IPS-18a (cell line): Measurements from ENCODE around the gene EPOP.

Experiments used
- H3K27ac ChIP-seq: one replicate; pipeline ENCODE4 v1.5.1; 2013; ENCODE audit warnings: low read length
- H3K27me3 ChIP-seq: one replicate; pipeline ENCODE4 v1.6.1; 2013; ENCODE audit warnings: mild to moderate bottlenecking, low read length; ENCODE audit not compliant: control insufficient read depth, insufficient read depth
- H3K36me3 ChIP-seq: one replicate; pipeline ENCODE4 v1.6.1; 2013; ENCODE audit warnings: low read depth, low read length; ENCODE audit not compliant: control insufficient read depth
- H3K4me1 ChIP-seq: one replicate; pipeline ENCODE4 v1.6.1; 2013; ENCODE audit warnings: low read depth, low read length; ENCODE audit not compliant: control insufficient read depth
- H3K4me3 ChIP-seq: one replicate; pipeline ENCODE4 v1.5.1; 2013; ENCODE audit warnings: low read length
- H3K9ac ChIP-seq: one replicate; pipeline ENCODE4 v1.6.1; 2013; ENCODE audit warnings: mild to moderate bottlenecking, low read length, moderate library complexity
- H3K9me3 ChIP-seq: one replicate; pipeline ENCODE4 v1.6.1; 2013; ENCODE audit warnings: low read depth, low read length; ENCODE audit not compliant: control insufficient read depth

Gene EPOP

DNA sequence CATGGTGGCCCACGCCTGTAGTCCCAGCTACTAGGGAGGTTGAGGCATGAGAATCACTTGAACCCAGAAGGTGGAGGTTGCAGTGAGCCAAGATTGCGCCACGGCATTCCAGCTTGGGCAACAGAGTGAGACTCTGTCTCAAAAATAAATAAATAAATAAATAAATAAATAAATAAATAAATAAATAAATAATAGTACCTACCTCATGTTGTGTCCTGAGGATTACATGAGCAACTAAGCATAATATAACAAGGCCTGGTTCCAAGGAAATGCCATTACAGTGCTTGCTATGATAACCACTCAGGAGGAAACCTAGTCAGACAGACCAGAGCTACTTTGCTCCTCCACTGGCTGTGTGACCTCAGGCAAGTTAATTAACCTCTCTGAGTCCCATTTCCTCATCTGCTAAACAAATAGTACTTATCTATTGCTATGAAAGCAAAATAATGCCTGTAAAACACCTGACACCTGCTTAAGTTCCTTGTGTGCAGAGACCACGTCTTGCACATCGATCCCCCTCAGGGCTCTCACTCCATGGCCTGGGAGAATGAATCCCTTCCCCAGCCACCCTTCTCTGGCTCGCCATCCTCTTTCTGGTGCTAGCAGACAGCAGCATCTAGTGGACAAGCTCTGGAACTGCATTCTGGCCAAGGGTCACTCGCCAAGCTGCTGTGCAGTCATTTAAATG, 7.5 kb downstream of the EPOP start:
- no peaks in the 10 kb centered on the region for H3K9me3 ChIP-seq
- no peaks in the 10 kb centered on the region for H3K36me3 ChIP-seq
- no peak overlapping the region for H3K4me3 ChIP-seq
- peaks cover 50% of the 10 kb centered on the region for H3K27me3 ChIP-seq
- no peak overlapping the region for H3K9ac ChIP-seq
- peaks cover 14% of the 10 kb centered on the region for H3K4me1 ChIP-seq
- H3K27ac ChIP-seq, result no peak overlapping the region

DNA sequence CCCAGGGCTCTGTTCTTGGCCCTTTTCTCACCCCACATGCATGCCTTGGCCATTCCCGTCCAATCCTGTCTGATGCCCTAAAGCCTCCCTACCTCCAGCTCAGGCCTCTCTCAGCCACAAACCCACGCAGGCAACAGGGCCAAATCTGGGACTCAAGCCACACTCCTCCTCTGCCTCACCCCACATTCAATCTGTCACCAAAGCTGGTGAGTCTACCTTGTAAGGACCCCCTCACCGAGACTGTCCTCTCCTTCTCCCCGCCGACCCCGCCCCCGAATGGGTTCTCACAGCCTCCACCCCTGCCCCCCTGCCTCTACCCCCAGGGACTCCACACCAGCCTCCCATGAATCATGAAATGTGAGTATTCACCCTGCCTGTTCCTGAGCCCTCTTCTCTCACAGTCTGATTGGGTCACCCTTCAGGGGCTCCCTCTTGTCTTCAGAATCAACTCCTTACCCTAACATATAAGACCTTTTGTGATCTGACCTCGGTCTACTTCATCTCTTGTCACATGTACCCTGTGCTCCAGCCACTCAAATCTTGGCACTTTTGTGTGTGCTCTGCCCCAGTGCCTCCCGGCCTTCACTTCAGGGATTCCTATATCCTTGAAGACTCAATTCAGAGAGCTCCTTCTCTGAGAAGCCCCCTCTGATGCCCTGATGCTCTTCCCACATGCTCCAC, 10.7 kb downstream of the EPOP start:
- no peak overlapping the region for H3K9ac ChIP-seq
- H3K9me3 ChIP-seq, result no peaks in the 10 kb centered on the region
- H3K36me3 ChIP-seq, result no peaks in the 10 kb centered on the region
- peaks cover 4% of the 10 kb centered on the region for H3K4me1 ChIP-seq
- H3K27me3 ChIP-seq, result peaks cover 20% of the 10 kb centered on the region
- no peak overlapping the region for H3K4me3 ChIP-seq
- no peak overlapping the region for H3K27ac ChIP-seq

DNA sequence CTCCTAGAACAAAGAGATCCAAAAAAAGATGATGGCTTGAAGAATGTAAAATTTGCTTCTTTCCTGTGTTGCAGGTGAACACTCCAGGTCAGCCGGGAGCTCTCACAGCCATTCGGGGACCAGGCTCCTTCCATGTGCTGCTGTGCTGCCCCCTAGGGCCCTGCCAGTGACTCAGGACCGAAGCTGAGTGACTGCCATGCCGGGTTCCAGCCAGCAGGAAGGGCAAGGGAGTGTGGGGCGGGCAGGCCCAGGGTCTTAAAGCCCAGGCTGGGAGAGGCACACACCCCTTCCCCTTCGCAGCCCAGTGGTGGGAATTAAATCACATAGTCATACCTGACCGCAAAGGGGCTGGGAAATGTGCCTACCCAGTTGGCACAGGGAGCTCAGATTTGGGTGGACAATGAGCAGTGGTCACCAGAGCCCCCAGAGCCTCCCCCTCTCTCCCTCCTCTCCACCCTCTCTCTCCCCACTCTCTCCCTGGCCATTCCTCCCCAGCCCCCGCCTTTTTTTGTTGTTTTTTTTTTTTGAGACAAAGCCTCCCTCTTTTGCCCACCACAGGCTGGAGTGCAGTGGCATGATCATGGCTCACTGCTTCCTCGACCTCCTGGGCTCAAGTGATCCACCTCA, 11.5 kb downstream of the EPOP start:
- no peak overlapping the region for H3K9ac ChIP-seq
- no peaks in the 10 kb centered on the region for H3K36me3 ChIP-seq
- H3K4me1 ChIP-seq, result peaks cover 4% of the 10 kb centered on the region
- H3K27me3 ChIP-seq, result peaks cover 11% of the 10 kb centered on the region
- H3K27ac ChIP-seq, result no peak overlapping the region
- H3K9me3 ChIP-seq, result no peaks in the 10 kb centered on the region
- no peak overlapping the region for H3K4me3 ChIP-seq

DNA sequence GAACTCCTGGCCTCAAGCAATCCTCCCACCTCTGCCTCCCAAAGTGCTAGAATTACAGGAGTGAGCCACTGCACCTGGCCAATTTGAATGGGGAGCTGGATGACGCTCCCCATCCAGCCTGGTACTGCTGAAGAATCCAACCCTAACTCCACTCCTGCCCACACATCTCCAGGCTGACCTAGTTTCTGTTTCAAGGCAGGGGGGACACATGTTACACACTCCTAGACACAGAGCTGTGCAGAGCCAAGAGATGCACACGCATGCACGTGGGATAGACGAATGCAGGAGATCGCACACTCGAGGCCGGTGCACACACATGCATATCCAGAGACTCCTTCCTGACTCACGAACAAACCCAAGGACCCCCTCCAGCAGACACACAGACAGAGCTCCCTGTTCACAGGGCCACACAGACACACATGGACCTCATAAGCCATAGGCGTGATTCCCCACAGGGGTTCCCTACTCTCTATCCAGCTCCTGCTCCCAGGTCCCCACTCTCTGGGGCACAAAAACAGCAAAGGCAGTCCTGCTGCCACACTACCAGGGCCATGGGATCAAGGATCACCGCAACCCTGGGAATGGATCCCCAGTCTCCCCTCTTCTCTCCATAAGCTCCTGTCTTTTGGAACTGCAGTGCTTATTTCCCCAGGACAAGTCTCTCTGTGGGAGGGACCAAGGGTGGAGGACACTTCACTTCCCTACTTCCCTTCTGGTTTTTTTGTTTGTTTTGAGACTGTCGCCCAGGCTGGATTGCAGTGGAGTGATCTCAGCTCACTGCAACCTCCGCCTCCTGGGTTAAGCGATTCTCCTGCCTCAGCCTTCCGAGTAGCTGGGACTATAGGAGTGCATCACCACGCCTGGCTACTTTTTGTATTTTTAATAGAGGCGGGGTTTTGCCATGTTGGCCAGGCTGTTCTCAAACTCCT, 14.4 kb downstream of the EPOP start:
- Histone ChIP-seq H3K36me3 (no peaks in the 10 kb centered on the region), H3K9me3 (no peaks in the 10 kb centered on the region)

DNA sequence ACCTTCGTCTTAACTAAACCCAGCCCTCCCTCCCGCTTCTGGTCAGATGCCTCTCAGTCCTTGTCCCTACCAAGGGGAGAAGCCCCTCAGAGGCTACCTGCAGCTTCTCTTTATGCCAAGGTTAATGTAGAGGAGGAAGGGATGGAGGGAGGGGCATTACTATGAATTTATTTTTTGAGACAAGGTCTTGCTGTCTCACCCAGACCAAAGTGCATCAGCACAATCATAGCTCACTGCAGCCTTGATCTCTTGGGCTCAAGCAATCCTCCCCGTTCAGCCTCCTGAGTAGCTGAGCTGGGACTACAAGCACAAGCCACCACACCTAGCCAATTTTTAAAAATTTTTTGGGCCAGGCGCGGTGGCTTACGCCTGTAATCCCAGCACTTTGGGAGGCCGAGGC, 15.3 kb downstream of the EPOP start:
- H3K4me1 ChIP-seq, result peaks cover 16% of the 10 kb centered on the region
- no peak overlapping the region for H3K27ac ChIP-seq

More for the DNA sequence above, 14.4 kb downstream of the EPOP start:
- peaks cover 12% of the 10 kb centered on the region for H3K4me1 ChIP-seq
- H3K27me3 ChIP-seq, result no peaks in the 10 kb centered on the region
- H3K4me3 ChIP-seq, result no peak overlapping the region
- no peak overlapping the region for H3K27ac ChIP-seq
- no peak overlapping the region for H3K9ac ChIP-seq

DNA sequence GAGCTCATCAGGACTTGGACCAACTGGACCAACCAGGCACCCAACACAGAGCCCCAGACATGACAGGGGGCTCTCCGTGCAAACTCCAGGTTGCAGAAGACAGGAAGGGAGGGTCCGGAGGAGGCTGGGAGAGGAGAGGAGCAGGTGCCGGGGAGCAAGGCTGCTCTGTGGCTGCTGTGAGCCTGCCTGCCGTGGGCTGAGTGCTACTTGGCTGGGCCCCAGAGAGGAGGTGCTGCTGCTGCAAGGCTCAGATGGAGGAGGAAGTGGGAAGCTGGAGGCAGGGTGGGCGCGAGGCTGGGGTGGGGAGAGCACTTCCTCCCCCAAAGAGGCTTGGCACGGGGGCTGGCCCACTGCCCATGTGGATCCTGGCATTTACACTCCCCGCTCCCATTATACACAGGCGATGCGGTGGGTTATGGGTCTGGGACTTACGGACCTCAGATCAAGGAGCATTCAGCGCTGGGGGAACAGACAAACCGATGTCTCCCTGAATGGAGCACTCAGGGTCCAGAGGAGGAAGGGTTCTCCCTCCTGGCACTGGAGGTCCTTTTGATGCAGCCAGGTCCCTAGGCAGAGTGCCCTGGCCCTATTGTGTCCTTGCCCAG, 15.9 kb downstream of the EPOP start:
- no peak overlapping the region for H3K27ac ChIP-seq
- H3K27me3 ChIP-seq, result no peaks in the 10 kb centered on the region
- H3K9me3 ChIP-seq, result no peaks in the 10 kb centered on the region
- no peak overlapping the region for H3K4me3 ChIP-seq
- peaks cover 19% of the 10 kb centered on the region for H3K4me1 ChIP-seq
- no peaks in the 10 kb centered on the region for H3K36me3 ChIP-seq
- no peak overlapping the region for H3K9ac ChIP-seq

More for the DNA sequence above, 15.3 kb downstream of the EPOP start:
- H3K9me3 ChIP-seq, result no peaks in the 10 kb centered on the region
- no peak overlapping the region for H3K9ac ChIP-seq
- no peak overlapping the region for H3K4me3 ChIP-seq
- H3K36me3 ChIP-seq, result no peaks in the 10 kb centered on the region
- H3K27me3 ChIP-seq, result no peaks in the 10 kb centered on the region

DNA sequence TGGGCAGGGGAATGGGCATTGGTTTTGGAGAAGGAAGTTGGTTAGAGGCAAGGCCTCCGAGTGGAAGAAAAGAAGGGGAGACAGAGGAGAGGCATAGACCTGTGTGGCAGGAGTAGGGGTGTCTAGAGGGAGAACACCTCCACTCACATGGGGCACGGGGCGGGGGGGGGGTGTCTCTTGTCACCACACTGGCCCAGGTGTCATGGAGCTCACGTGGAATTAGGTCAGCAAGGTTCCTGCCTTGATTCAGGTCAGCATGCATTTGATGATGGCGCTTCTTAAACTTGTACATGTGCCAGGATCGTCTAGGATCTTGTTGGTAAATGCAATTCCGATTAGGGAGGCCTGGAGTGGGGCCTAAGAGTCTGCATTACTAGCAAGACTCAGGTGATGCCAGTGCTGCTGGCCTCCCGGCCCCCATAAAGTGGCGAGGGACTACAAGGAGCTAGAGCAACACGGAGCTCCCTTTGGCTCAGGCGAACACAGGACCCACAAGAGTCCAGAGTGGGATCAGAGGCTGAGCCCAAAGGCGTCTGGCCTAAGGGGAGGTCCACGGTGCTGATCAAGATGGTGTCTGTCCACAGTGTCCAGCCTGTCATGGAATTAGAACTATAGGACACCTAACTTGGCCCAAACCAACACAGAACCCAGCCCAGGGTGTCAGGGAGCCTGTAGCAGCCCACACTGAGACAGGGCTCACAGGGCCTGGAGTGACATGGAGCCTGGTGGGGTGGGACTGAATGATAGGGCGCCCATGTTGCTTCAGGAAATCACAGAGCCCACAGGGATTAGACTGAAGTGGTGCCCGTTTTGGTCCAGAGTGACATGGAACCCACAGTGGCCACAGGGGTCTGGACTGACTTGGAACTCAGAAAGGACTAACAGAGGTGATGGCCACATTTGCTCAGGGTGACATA, 16.7 kb downstream of the EPOP start:
- H3K4me1 ChIP-seq, result peaks cover 15% of the 10 kb centered on the region
- no peaks in the 10 kb centered on the region for H3K27me3 ChIP-seq
- H3K4me3 ChIP-seq, result no peak overlapping the region
- no peaks in the 10 kb centered on the region for H3K9me3 ChIP-seq
- H3K9ac ChIP-seq, result no peak overlapping the region
- no peak overlapping the region for H3K27ac ChIP-seq
- no peaks in the 10 kb centered on the region for H3K36me3 ChIP-seq

DNA sequence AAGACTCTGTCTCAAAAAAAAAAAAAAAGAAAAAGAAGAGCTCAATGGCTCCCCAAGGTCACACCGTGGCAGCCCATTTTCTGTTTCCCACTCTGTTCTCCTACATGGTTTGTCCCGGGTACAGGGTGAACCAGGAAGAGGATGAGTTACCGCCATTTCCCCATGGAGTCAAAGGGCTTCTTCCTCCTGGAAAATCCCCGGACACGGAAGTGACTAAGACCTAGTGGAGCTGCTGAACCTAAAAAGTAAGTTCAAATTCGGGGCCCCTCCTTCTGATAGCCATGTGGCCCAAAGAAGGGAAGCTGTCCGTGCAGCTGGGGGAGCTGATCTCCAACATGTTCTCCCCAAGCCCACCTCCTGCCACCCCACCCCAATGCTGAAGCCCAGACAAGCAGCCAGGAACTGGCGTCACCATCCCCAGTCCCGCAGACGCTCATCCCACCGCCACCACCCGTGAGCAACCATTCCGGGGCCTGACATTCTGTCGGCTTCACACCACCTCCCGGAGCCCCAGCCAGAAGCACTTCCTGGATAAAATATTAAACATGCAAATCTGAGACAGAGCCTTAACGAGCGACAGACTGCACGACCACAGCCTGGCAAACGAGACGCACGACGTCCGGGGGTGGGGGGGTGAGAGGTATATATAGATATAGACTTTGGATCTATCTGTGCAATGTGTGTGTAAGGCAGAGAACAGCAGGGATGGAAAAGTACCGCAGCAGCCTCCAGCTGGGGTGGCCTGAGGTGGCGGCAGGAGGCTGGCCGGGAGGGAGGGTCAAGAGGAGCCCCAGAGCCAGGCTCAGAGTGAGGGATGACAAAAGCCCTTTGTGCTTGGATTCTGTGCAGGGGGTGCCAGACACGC, 17.6 kb downstream of the EPOP start:
- Histone ChIP-seq H3K9ac (no peak overlapping the region), H3K9me3 (no peaks in the 10 kb centered on the region), H3K27me3 (no peaks in the 10 kb centered on the region), H3K27ac (no peak overlapping the region), H3K4me3 (no peak overlapping the region), H3K36me3 (no peaks in the 10 kb centered on the region), H3K4me1 (peaks cover 15% of the 10 kb centered on the region)

DNA sequence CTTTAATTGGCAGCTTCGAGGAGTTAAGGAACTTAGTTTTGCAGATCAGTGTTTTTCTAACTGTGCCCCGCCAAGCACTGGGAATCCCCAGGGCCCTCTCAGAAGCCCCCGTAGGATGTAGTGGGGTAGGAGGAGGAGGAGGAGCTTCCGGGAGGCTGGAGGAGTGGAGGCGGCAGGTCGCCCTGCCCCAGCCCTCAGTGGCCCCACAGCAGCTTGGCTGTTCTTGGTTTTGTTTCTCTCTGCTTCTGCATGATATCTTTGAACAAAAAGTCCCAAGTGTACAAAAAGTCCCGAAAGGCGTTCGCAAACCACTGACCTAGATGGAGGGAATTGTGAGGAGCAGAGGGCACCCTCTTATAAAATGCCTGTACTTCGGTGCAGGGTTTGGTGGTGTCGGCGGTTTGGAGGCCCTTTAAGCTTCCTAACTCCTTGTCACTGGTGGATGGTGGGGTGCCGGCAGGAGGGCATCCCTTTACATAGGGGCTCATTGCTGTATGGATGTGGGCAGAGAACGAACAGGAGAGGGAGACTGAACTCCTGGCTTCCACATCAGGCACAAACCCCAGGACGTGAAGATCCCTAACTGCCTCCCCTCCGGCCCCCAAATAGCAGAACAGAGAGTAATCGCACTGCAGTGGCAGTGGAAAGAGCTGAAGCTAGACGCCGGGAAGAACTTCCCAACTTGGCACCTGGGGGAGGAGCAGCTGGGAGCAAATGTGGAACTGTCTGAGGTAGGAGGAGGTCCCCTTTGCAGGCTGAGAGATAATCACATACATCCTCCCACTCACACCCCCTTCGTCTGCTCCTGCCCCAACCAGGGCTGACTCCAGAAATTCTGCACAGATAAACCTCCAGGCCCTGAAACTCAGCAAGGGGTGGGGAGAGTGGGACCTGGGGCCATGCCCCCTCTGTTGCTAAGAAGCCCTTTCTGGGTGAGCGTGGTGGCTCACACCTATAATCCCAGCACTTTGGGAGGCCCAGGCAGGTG, 20.1 kb downstream of the EPOP start:
- Histone ChIP-seq H3K9me3 (no peaks in the 10 kb centered on the region), H3K36me3 (no peaks in the 10 kb centered on the region), H3K9ac (no peak overlapping the region), H3K27ac (no peak overlapping the region), H3K27me3 (no peaks in the 10 kb centered on the region), H3K4me3 (no peak overlapping the region), H3K4me1 (peaks cover 15% of the 10 kb centered on the region)
